Activated CD4-positive, alpha-beta T cell treated with anti-CD3 and anti-CD28 coated beads, Interleukin-2, Interleukin-4, amounts not matched to agents 100 ng/mL and 50 ng/mL, durations not matched to agents 16 hours and 8 hours (primary cell): ENCODE results near the gene ADARB1.

ENCODE experiments used
- DNase-seq: peaks from one replicate; pipeline ENCODE4 v3.0.0-alpha.2; 2020; ENCODE audit warnings: low spot score

ADARB1 gene

DNA sequence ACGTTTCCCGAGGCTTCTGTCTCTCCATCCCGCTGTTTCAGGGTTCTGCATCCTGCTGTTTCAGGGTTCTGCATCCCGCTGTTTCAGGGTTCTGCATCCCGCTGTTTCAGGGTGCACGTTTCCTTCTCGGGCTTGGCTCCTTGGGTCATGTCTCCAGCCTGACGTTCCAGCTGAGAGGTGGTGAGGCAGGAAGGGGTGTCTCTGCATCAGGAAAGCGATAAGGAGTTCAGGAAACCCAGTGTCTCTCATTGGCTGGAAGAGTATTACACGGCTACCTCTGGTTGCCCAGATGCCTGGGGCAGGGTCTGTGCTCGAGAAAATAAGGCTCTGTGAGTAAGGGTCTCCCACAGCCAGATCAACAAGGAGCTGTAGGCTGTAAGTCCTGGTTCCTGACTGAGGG is 21.1 kb downstream of the ADARB1 start:
- no peak for DNase-seq

DNA sequence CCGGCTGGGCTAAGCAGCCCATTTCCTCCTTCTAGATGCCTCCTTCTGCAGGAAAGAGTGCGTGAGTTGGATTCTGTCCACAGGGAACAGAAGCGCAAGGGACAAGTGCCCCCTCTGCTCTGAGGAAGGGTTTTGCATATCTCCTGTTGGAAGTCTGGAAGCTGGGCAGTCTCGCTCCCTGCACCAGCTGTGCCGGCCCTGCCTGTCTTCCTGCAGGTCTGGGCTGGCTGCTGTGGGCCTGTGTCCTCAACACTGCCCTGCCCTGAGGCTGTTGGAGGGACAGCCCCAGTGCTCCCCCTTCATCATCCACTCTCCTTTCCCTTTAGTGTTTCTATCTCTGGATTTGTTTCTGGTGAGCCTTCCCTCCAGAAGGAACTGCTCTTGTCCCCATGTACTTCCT is 21.8 kb downstream of the ADARB1 start:
- no peak for DNase-seq

DNA sequence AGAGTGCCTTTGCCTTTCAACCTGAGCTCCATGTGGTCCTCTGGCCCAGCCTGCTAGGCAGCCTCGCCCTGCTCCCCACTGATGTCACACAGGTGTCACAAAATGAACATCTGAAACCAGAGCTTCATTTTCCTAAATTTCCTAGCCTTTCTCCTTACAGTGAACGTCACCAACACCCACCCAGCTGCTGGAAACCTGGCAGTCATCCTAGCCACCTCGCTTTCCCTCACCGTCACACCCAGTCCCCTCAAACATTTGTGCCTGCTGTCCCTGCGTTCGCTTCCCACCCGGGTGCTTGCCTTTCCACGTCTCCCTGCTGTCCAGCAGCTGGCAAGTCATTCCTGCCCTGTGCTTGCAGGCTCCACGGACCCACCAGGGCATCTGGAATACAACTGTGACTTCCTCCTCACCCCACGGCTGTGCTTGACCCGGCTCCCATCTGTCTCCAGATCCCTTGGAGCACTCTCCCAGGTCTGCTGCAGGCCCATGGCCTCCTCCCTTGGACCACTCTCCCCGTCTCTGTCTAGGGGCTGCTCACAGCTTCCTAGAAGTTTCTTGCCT is 23.5 kb downstream of the ADARB1 start:
- DNase-seq: no peak

GRCh38 chr21:45098867-45099266 is 24.5 kb downstream of the ADARB1 start:
- DNase-seq: no peak

- no peak for DNase-seq
Measured at GRCh38 chr21:45099571-45099970, 25.2 kb downstream of the ADARB1 start.

GRCh38 chr21:45100866-45101265 is 26.5 kb downstream of the ADARB1 start:
- DNase-seq: no peak

GRCh38 chr21:45102391-45102932 is 28.1 kb downstream of the ADARB1 start:
- DNase-seq: no peak

GRCh38 chr21:45103971-45104520 is 29.7 kb downstream of the ADARB1 start:
- no peak for DNase-seq

- DNase-seq: no peak
Measured at GRCh38 chr21:45104560-45104959, 30.2 kb downstream of the ADARB1 start.

DNA sequence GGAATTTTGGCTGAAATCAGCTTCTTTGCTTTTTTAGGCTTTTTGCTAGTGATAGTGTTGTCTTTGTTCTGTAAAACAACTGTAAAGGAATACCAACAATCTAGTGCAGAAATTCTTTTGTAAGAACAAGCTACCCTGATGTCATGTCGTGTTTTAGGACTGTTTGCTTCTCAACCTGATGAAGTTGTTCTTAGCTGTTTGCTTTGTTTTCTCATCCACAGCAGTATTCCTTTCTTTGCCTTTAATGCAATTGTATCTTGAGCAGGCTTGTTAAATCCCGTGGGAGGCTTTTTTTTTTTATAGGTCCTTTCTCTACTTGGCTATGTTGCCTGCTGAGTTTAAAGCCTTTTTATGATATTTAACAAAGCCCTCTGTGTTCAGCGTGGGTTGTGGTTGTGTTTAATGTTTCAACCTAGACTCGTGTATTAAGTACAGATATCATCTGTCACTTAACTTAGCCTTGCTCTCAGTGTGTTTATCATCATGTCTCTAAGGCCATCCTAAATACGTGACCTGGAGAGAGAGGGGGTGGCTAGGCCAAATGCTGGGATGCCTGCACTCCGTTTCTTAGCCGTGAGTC is 31.6 kb downstream of the ADARB1 start:
- no peak for DNase-seq

DNA sequence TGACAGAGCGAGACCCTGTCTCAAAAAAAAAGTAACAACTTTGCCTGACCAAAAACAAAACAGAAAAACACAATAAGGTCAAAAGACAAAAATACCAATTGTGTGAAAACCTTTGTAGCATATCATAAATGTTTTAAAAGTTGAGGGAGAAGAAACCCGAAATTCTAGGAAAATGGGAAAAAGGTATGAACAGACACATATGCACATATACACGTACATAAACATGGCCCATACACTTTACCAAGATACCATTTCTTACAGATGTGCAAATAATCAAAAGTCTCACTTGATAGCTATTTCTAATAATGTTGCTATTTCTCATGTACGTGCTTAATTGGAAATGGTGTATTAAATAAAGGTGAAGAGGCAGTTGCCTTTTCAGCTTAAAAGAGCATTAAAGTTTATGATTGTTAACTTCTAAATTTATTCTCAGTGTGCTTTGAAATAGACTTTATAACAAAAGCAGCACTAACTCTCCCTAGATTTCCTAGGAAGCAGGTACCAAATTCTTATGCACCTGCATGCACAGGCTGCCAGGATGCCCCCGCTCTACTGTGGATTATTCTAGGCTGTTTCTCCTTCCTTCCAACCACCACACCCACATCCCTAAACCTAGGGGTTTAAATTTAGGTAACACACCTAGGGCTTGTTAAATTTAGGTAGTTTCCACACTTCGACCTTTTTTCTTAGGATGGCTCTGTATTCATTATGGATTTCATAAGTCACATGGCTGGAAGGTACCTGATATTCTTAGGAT is 33.8 kb downstream of the ADARB1 start:
- no peak for DNase-seq

- DNase-seq: no peak
Measured at GRCh38 chr21:45108808-45109781, 34.7 kb downstream of the ADARB1 start.

DNA sequence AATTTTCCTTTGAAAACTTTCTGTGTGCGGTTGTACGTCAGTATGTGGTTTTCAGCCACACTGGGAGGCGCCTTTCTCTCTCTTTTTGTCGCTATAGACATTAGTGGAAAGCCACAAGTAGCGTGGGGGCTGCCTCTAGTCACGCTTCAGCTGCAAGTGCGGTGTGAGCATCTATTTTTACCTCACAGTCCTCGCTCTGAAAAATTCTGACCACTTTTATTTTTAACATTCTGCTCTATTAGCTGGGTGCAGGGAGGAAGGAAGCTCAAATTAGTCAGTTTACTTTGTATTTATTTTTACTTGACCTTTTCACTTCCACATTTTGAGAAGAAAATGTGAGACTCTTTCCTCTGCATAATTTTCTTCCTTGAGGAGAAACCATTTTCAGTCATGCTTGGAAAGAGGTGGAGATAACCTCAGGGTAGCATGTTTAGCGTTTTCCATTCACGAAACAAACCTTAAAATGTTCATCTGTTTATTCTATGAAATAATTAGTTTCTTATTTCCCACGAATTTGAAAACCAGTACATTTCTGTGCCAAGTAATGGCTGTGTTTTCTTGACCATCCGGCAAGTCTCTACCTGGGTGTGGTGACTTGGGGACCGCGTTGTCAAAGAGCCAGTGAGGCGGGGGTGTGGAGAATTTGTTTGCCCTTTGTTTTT is 35.6 kb downstream of the ADARB1 start:
- no peak for DNase-seq

GRCh38 chr21:45110873-45111624 is 36.7 kb downstream of the ADARB1 start:
- no peak for DNase-seq

DNA sequence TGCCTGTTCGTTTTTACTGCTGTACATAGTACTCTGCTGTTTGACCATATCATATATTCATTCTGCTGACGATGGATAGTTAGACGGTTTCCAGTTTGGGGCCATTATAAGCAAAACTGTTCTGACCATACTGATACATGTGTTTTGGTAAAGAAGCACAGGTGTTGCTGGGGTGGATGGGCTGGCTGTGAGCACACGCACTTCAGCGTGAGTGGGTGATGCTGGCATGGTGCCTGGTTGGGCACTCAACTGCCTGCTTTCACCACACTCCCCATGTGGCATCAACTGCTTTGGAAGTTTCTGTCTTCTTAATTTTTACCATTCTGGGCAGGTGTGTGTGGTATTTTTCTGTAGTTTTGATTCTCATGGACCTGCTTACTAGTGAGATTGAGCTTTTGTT is 37.3 kb downstream of the ADARB1 start:
- no peak for DNase-seq

DNA sequence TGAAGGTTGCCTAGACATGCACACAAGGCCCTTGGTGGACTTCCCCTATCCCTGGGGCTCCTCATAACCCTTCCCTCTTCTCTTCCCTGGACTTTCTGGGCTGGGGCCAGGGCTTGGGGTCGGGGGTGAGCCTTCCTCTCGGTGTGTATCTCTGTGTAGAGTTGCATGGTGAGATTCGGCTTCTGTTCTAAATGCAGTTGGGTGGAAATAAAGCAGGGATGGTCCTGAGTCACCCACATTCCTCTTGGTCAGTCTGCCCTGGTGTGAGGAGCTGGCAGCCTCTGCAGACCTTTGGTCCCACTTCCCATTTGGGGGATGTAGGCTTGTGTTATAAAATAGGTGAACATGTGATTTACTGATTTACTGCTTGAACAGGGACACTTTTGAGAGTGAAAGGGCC is 38.0 kb downstream of the ADARB1 start:
- no peak for DNase-seq

GRCh38 chr21:45113543-45113942 is 39.2 kb downstream of the ADARB1 start:
- DNase-seq: no peak

DNA sequence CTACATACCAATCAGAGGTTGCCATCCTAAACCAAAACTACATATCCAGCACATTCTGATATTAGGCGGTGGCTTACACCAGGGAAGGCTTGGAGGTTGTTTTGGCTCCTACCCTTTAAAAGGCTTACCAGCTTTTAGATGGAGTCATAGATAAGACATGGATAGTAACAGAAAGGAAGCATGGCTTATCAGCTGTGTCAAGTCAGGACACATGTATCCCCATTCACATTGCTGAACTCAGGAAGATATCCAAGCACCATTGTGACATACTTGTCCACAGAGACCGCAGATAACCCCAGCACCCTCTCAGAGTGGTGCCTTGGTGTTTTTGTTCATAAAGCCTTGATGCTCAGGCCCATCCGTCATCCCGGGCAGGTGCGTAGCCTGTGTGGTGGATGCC is 39.7 kb downstream of the ADARB1 start:
- no peak for DNase-seq

- no peak for DNase-seq
Measured at GRCh38 chr21:45114475-45114874, 40.1 kb downstream of the ADARB1 start.

DNA sequence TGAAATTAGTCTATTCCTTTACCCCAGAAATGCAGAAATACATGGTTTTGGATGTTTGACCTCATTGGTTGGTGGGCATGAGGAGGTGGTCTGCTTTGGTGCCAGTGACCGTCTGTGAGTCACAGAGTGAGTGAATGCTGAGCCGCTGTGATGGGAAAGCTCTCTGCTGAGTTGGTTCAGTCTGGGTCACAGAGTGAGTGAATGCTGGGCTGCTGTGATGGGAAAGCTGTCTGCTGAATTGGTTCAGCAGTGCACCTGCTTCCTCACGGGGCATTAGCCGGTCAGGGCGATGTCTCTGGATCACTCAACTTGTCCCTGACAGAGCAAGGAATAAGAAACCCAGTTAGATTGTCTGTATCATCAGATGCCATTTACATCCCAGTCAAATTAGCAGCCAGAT is 40.8 kb downstream of the ADARB1 start:
- DNase-seq: no peak

DNA sequence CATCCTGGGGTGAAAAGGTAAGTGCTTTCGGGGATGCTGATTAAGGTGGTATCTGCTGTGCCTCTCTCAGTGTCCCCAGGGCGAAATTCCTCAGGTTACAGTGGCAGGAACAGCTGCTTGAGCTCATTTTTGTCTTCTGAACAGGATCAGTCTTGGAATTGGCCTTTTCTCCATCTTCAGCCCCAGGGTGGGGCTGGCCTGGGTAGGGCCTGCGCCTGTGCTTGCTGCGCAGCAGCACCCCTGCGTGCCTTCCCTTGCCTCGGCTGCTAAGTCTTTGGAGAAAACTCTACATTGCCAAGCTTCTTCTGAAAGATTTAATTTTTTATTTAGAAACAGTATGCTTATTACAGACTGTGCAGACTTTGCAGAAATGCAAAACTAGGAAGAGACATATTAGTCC is 41.7 kb downstream of the ADARB1 start:
- DNase-seq: no peak
